Skeletal muscle cell (primary cell): Measurements from ENCODE around the gene ABI2.
A peak's percentile ranks its signal among the peaks of the same experiment; 100 is the strongest.
"Not testable (repeated sequence)": the region's sequence is repeated elsewhere in the genome, so short reads cannot be mapped to it uniquely, and the experiment has no call there.

Experiments
- DNase-seq: peaks from one replicate; pipeline ENCODE4 v3.0.0-alpha.2; 2010; ENCODE audit warnings: low read depth
- H3K4me3 ChIP-seq: 2 replicates; pipeline ENCODE4 v1.5.1; 2011; ENCODE audit warnings: low read depth, mild to moderate bottlenecking, control low read depth, low read length, moderate library complexity

The ABI2 gene

GRCh38 chr2:203327901-203328759 is at the start of gene ABI2:
TSS of gene ABI2 (plus strand) at chr2:203328394. CDS start at chr2:203328515, 121 bp downstream.
- H3K4me3 ChIP-seq, result peak within 1 kb of the TSS; percentile 92
- DNase-seq, result peak; percentile 28

- no peak for DNase-seq
- no peak overlapping the region for H3K4me3 ChIP-seq
Observed at GRCh38 chr2:203279288-203279687, 48.9 kb upstream of the ABI2 start.

- peak; percentile 42 for DNase-seq
Observed at GRCh38 chr2:203280428-203281064, 47.6 kb upstream of the ABI2 start.

GRCh38 chr2:203282101-203282500 is 46.1 kb upstream of the ABI2 start:
- H3K4me3 ChIP-seq, result no peak overlapping the region

More at GRCh38 chr2:203280428-203281064, 47.6 kb upstream of the ABI2 start:
- no peak overlapping the region for H3K4me3 ChIP-seq

GRCh38 chr2:203286532-203286931 is 41.7 kb upstream of the ABI2 start:
- H3K4me3 ChIP-seq, result no peak overlapping the region
- no peak for DNase-seq

More at GRCh38 chr2:203282101-203282500, 46.1 kb upstream of the ABI2 start:
- DNase-seq, result no peak

GRCh38 chr2:203301667-203302066 is 26.5 kb upstream of the ABI2 start:
- no peak overlapping the region for H3K4me3 ChIP-seq
- DNase-seq, result no peak

GRCh38 chr2:203302586-203302985 is 25.6 kb upstream of the ABI2 start:
- not testable (repeated sequence) for H3K4me3 ChIP-seq, DNase-seq

GRCh38 chr2:203310688-203311436 is 17.3 kb upstream of the ABI2 start:
- DNase-seq, result no peak
- H3K4me3 ChIP-seq, result no peak overlapping the region

GRCh38 chr2:203326356-203326755 is 1.8 kb upstream of the ABI2 start:
- no peak for DNase-seq
- no peak overlapping the region for H3K4me3 ChIP-seq

GRCh38 chr2:203327582-203327900 is 653 bp upstream of the ABI2 start:
- no peak for DNase-seq
- H3K4me3 ChIP-seq, result peak overlapping the region; percentile 92

- no peak for DNase-seq
- H3K4me3 ChIP-seq, result peak overlapping the region; percentile 92
Observed at GRCh38 chr2:203328760-203329540, 756 bp downstream of the ABI2 start.

- no peak overlapping the region for H3K4me3 ChIP-seq
- peak; percentile 18 for DNase-seq
Observed at GRCh38 chr2:203330434-203330833, 2.2 kb downstream of the ABI2 start.

GRCh38 chr2:203338322-203338721 is 10.1 kb downstream of the ABI2 start:
- no peak for DNase-seq

GRCh38 chr2:203340791-203341487 is 12.7 kb downstream of the ABI2 start:
- peak; percentile 28 for DNase-seq
- no peak overlapping the region for H3K4me3 ChIP-seq

More at GRCh38 chr2:203338322-203338721, 10.1 kb downstream of the ABI2 start:
- H3K4me3 ChIP-seq, result no peak overlapping the region

- DNase-seq, result no peak
- H3K4me3 ChIP-seq, result no peak overlapping the region
Observed at GRCh38 chr2:203341741-203342310, 13.6 kb downstream of the ABI2 start.

- not testable (repeated sequence) for H3K4me3 ChIP-seq, DNase-seq
Observed at GRCh38 chr2:203342374-203342773, 14.2 kb downstream of the ABI2 start.

GRCh38 chr2:203344667-203345066 is 16.5 kb downstream of the ABI2 start:
- H3K4me3 ChIP-seq, result no peak overlapping the region
- DNase-seq, result no peak

GRCh38 chr2:203346612-203347011 is 18.4 kb downstream of the ABI2 start:
- no peak overlapping the region for H3K4me3 ChIP-seq
- no peak for DNase-seq
